ENCODE data around the gene GABRD.

GABRD gene

DNA sequence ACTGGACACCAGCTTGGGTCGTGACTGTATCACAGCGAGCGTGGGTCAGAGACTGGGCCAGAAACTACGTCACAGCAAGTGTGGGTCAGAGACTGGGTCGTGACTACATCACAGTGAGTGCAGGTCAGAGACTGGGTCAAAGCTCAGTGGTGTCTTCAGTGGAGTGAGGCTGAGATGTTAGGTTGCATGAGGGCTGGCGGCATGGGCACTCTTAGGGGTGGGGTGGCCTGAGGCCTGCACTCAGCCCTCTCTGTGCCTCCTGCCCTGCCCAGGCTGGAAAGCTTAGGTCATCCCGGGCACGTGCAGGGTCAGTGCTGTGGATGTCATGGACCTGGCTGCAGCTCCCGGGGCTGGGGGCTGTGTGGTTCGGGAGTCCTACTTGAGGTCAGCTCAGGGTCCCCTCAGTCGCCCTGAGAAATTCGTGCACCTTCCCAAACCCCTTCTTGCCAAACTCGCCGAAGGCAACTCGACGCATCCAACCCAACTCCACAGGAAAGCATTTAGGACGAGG lies 34.5 kb upstream of the GABRD start:
- in situ Hi-C loops (cut with MboI; ENCODE audit: low sequenced_read_pairs) = no loop called here

DNA sequence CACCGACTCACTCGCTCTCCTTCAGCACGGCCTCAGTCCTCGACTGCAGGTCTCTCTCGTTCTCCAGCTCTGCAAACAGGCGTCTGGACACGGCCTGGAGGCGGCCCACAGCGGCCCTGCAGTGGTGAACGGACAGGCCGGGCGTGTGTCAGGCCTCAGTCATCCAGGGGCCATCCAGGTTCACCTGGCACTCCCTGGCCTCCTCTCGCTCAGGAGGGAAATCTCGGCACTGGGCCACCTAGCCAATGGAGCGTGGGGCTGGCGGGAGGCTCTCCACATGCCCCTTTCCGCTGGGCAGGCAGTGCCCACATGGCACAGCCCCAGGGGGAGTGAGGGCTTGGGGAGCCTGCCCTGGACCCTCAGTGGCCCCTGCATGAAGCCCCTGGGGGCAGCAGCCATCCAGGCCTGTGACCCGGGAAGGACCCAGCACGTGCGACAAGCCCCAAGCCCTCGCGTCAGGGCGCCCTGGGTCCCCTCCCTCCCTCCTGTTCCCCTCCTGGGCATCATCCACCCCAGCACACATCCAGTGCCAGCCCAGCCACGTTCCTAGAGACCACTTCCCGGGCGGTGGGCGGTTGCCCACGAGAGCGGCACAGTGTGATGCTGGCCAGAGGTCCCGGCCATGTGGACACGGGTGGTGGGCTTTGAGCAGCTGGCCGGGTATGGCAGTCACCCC lies 33.6 kb upstream of the GABRD start:
- in situ Hi-C loops (cut with MboI; ENCODE audit: low sequenced_read_pairs) = no loop called here

DNA sequence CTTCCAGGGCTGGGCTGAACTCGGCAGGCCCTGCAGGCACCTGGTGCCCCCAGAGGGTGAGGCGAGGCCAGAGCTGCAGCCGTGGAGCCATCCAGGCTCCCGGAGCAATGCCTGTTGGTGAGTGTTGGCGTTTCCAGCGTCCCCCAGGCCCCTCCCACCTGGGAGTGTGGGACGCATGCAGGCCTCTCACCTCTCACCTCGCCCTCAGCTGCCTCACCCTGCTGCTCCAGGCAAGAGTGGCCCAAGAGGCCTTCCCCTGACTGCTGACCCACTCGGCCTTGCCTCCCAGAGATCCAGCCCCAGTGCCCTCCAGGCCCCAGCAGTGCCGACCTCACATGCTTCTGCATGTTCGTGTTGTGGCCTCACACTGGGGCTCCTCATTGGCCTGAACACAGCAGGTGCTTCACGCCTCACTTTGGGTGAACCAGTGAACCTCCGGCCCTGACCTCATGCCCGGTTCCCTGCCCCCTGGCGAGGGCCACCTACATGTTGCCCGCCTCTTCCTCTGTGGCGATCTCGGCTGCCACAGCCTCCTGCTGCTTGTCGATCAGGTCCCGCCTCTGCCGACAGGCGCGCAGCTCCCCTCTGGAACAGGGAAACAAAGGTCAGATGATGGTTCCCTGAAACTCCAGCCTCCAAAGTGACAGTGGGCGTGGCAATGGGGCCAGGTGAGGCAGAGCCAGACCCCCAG lies 32.5 kb upstream of the GABRD start:
- in situ Hi-C loops (cut with MboI; ENCODE audit: low sequenced_read_pairs) = no loop called here

DNA sequence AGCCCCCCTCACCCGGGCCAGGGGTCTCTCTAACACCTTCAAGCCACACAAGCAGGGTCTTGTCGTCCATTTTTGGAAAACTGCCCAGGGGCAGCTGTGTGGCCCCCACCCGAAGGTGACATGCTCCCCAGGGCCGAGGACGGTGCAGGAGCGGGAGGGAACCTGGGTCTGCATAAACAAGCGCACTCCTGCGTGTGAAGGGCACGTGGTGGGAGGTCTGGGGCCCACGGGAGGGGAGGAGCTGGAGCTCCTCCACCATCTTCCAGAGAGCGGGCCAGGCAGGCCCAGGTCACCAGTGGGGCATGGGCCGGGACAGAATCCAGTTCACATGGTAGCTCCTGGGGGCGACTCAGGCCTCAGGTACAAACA lies 32.0 kb upstream of the GABRD start:
- in situ Hi-C loops (cut with MboI; ENCODE audit: low sequenced_read_pairs) = no loop called here

DNA sequence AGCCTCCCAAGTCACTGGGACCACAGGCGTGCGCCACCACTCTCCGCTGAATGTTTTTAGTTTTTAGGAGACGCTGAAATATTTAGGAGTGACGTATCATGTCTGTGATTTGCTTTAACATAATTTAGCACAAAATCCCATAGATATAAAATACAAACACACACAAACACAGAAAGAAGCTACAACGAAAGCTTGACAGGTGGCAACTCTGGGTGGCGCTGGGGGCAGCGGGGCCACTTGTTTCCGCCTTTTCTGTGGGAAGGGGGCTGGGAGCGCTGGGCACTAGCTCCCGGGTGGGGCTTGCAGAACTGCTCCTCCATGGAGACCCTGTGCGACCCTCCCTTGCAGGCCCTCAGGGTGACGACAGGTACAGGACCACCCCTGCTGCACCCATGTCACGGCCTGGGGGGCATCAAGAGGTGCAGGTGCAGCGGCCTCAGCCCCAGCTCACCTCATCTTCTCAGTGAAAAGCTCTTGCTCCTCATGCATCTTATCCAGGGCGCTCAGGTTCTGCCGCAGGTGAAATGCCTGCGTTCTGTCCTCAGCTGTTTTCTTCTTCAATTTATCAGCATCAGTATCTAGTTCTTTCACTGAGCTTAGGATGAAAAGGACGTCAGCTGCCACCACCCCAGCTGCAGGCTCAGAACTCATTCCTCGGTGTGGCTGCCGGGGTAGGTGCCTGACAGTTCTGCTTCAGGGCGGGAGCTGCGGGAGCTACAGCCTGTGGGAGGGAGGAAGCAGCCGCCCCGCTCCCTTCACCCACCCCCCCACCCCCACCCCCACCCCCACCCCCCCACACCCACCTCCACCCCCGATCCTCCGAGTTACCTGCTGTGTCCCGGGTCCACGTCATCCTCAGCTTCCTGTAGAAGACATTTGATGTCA lies 30.8 kb upstream of the GABRD start:
- in situ Hi-C loops (cut with MboI; ENCODE audit: low sequenced_read_pairs) = no loop called here

DNA sequence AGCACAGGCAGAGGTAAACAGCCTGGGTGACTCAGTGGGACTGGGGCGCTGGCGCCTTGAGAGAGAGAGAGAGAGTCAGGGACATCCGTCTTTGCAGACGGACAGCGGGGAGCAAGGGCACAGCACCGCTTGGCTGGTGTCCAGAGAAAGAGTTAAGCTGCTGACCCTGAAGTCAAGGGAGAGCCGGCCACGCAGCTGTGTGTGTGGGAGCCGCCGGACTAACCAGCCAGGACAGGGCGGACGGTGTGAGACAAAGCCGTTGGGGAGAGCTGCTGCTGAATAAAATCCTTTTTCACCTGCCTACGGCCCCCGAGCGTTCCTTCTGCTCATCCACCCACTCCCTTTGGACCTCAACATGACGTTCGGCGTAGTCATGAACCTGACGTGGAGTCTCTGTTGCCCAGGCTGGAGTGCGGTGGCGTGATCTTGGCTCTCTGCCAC lies 30.0 kb upstream of the GABRD start:
- in situ Hi-C loops (cut with MboI; ENCODE audit: low sequenced_read_pairs) = no loop called here

DNA sequence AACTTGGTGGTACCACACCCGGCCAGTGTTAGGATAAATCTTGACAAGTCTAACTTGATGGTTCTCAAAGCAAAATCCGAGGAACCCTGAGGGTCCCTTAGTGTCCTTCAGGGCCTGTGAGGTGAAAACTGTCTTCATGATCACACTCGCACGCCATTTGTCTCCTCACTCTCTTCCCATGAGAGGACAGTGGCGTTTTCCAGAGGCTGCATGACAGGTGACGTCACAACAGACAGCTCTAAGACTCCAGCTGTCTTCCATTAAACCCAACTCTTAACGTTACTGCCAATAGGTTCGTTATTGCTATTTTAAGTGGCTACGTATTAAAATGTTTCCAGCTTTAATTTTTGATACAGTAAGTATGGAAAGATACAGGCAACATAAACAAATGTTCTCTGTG lies 29.4 kb upstream of the GABRD start:
- in situ Hi-C loops (cut with MboI; ENCODE audit: low sequenced_read_pairs) = no loop called here

DNA sequence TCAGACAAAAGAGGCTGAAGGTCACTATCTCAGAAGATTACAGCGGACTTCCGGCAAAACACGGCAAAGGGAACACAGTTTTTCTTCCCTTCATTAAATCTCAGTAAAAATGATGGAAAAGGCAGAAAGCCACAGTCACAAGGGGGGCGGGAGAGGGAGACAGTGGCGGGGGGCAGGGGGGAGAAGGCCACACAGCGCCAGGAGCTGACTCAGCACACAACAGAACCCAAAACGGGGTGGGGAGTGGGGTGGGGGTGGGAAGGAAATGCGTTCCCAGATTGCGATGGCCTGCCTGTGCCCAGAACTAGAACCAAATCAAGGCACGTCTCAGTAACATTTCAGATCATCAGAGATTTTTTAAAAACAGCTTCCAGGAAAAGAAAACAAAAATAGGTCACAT lies 28.9 kb upstream of the GABRD start:
- in situ Hi-C loops (cut with MboI; ENCODE audit: low sequenced_read_pairs) = no loop called here

DNA sequence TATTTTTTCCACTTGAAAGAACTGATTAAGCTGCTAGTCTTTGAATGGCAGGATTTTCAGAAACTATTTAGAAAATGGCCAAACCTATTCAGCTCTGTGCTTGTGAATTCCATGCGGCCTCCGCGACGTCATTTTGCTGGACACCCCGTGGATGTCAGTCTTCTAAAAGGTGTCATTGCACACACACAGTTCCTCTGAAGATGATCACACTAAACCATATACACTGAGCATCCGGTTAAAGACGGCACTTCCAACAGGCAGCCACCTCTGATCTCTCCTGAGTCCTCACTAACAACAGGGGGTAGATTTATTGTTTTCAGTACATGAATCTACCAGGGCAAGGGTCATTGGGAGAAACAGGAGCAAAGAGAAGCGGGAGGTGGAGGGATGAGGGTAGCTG lies 24.6 kb upstream of the GABRD start:
- in situ Hi-C loops (cut with MboI; ENCODE audit: low sequenced_read_pairs) = no loop called here

DNA sequence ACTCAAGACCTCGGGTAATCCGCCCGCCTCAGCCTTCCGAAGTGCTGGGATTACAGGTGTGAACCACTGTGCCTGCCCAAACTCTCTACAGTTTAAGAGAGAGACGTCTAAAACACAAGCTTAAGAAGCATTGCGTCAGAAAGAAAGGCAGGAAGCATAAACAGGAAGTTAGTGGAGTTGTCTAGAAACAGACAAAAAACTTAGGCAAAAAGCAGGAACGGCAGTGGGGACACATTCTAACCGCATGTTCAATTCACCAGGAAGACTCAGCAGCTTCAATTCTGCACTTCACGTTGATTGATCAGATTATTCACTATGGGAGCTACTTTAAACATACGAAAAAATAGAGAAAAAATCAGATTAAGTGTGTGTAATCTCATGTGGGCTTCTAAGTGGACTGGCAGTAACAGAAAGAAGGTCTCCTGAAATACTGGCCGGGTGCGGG lies 22.9 kb upstream of the GABRD start:
- in situ Hi-C loops (cut with MboI; ENCODE audit: low sequenced_read_pairs) = no loop called here

DNA sequence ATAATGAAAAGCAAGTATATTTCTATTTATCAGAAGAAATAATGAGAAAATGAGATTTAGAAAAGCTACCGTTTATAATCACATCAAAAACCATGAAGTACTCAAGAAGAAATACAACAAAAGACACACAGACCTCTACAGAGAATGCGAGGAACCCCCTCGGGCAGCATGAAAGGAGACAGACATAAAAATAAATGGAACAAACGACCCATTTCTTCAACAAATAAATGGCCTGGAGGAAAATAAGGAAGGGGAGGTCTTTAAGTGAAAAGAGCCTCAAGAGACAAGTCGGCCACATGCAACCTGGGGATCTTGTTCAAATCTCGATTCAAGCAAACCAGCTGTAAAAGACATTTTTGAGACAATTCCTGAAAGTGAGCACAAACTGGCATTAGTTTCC lies 21.6 kb upstream of the GABRD start:
- in situ Hi-C loops (cut with MboI; ENCODE audit: low sequenced_read_pairs) = no loop called here

DNA sequence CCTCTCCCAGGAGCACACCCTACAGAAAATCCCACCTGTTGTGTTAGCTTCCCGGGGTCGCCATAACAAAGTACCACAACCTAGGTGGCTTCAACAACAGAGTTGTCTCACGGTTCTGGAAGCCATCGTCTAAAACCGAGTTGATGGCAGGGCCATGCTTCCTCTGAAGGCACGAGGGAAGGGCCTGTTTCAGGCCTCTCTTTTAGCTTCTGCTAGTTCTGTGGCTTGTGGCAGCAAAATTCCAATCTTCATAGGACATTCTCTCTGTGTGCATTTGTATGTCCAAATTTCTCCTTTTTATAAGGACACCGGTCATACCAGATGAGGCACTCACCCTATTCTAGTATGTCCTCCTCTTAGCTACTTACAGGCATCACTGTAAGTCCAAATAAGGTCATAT lies 18.7 kb upstream of the GABRD start:
- in situ Hi-C loops (cut with MboI; ENCODE audit: low sequenced_read_pairs) = no loop called here

DNA sequence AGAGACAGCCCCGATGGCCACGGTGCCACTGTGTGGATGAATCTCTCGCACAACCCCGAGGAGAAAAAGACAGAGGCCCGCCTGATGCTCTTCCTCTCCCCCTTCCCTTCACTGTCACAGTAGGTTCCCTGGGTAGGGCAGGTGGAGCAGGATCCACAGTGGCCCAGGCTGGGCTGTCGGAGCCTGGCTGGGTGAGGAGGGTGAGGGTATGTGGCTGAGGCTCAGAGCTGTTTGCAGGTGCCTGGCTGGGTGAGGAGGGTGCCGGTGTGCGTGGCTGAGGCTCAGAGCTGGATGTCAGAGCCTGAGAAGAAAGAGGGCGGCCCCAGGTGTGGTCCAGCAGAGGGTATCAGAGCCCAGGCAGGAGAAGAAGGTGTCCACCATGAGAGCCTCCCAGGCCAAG lies 18.3 kb upstream of the GABRD start:
- in situ Hi-C loops (cut with MboI; ENCODE audit: low sequenced_read_pairs) = no loop called here

DNA sequence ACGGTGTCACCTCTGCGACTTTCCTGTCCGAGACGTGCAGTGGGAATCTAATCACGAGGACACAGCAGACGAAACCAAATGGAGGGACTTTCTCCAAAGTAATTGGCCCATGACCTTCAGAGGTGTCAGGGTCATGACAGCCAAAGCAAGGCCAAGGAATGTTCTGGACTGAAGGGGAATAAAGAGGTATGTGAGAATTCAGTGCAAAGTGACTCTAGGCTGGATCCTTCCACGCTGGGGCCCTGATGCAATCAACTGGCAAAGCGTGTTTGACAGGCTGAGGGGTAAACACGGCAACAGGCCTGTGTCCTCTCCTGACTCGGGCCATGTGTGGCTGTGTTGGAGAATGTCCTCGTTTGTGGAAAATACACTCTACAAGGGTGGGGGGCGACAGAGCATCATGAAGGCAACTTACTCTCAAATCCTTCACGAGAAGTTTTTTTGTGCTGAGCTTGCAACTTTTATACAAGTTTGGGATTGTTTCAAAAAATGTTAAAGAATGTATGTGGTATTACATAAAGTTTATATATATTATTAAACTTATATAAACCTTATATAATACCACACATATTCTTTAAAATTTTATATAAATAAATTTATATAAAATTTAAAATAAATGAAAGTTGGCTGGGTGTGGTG lies 17.3 kb upstream of the GABRD start:
- in situ Hi-C loops (cut with MboI; ENCODE audit: low sequenced_read_pairs) = no loop called here

DNA sequence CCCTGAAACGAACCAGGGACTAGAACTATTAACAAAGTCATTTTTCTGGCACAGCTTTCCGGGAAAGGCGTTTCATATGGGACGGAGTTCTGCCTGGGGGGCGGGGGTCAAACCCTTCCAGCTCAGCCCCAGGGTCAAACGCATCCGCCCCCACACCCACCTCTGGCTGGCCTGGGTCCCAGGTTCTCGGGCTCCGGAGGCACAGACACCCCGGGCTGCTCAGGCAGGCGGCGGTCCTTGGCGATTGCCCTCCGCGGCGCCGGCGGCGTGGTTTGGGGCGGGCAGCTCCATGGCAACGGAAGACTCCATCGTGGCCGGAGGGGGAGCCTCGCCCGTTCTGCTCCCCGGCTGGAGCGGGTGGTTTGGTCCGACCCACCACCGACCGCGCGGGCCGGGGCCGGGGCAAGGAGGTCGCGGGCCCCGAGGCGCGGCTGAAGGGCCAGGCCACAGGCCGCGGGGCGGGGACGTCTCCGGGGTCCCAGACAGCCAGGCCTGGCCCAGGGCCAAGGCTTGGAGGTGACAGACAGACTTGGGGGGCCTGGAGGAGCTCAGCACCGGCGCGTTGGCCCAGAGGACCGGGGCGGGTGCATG lies 15.5 kb upstream of the GABRD start, which contains the start of gene CFAP74:
TSS of gene CFAP74 (minus strand) at position 246 of the 591 bp plus-strand sequence. CDS start 12,830 bp downstream, outside the sequence.
- in situ Hi-C loops (cut with MboI; ENCODE audit: low sequenced_read_pairs) = no loop called here

DNA sequence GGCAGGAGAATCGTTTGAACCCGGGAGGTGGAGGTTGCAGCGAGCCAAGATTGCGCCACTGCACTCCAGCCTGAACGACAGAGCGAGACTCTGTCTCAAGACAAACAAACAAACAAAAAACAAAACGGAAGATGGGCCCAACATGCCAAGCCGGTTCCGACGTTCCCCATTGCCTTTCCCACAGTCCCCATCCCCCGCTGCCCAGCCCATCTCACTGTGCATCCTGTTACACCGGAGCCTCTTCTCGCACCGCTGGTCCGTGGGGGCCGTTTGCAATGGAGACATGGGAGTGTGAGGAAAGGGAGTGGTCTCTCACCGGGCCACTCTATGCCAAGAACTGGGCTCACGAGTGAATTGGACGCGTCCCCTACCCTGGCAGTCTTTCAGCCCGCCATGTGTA lies 14.3 kb upstream of the GABRD start:
- in situ Hi-C loops (cut with MboI; ENCODE audit: low sequenced_read_pairs) = no loop called here

DNA sequence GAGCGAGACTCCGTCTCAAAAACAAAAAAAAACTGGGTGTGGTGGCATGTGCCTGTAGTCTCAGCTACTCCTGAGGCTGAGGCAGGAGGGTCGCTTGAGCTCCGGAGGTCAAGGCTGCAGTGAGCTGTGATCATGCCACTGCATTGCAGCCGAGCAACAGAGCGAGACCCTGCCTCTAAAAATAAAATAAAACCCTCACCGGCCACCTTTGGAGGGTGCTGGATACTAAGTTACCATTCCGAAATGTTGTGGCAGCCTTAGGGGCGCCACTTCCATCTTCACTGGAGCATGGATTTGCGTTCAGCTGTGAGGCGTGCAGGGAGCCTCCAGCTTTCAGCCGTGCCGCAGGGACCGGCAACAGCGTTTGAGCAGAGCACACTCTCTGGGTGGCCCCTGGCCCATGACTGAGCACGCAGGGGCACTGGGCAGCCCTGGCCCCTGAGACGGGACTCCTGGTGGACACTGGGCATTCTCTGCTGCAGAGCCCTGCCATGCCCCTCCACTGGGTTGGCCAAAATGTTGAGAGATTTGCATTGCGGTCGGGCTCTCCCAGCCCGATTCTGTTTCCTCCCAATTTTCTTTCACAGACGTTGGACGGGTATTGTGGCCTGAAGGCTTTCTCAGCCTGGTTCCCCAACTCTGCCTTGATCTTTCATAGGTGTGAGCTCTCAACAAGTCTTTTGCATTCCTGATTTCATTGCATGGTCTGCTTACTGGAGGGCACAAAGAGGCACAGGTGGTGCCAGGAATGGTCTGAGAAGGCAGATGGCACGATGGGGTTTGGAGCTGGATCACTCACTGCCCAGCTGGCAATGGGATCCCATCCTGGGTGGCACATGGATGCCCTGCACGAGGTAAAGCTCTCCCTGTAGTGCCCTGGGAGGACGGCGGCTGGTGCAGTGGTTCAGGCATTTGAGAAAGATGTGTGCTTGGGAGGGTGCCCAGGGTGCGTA lies 9.8 kb upstream of the GABRD start:
- in situ Hi-C loops (cut with MboI; ENCODE audit: low sequenced_read_pairs) = no loop called here

DNA sequence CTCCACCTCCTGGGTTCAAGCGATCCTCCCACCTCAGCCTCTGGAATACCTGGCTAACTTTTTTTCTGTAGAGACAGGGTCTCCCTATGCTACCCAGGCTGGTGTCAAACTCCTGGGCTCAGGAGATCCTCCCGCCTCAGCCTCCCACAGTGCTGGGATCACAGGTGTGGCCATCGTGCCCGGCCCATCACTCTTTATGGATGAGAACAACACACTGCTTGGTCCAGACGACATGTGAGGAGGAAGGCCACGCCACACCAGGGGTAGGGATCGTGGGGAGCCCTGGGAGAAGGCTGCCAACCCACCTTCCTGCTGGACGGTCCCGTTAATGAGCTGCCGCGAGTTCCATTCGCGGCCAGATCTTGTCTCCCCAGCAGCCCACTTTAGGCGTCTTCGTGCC lies 5.0 kb upstream of the GABRD start:
- in situ Hi-C loops (cut with MboI; ENCODE audit: low sequenced_read_pairs) = no loop called here
